HG03025 (cell line): ENCODE results near the gene TSPAN6.

ENCODE experiments used
- ATAC-seq: cut with Tn5 transposase; IDR thresholded peaks from one replicate; pipeline ENCODE4 v1.9.1; 2021; ENCODE audit warnings: mild to moderate bottlenecking, moderate library complexity; ENCODE audit not compliant: unreplicated experiment, low FRiP score

Gene TSPAN6, protein sequence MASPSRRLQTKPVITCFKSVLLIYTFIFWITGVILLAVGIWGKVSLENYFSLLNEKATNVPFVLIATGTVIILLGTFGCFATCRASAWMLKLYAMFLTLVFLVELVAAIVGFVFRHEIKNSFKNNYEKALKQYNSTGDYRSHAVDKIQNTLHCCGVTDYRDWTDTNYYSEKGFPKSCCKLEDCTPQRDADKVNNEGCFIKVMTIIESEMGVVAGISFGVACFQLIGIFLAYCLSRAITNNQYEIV

DNA sequence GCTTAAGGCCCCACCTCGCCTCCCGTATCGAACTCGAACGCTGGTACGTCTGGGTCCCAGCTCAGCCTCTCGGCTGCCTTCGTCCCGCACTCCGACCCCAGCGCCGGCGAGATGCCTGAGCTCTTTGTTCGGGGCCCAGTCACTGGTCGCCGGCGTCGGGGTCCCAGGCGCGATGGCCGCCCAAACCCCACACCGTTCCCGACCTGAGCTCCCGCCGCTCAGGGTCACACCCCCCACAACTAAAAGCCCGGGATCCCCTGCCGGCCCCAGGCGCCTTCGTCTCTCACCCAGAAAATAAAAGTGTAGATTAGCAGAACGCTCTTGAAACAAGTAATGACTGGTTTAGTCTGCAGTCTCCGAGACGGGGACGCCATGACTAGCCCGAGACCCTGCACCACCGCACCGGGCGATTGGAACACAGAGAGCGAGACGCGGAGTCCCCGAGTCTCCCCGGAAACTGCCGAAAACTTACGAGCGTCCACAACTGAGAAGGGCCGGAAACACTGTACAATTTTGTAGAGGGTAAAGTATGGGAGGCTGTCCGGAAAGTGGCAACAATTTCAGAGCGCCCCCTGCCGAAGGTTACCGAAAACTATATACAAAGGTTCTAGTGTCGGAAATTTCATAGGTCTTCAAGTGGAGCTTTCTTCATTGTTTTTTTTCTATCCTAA, at the start of gene TSPAN6:
Gene TSPAN6, minus strand, starts transcription at position 486 of the 671 bp plus-strand sequence. Its CDS starts 112 bp downstream, at position 374.
- ATAC-seq = peak; percentile 70

DNA sequence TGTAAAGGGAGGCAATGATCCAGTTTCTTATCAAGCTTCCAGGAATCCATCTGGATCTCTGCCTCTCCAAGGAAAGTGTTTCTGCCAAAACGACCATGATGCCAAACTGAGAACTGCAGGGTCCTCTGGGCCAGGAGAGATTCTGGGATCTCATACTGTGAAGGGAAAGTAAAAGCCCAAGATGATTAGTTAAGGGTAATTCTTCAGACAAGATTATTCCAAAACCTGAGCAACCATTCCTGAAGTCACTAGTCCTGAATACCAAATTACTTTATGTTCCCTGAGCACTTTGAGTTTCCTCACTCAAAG, 49.3 kb upstream of the TSPAN6 start:
- ATAC-seq = no peak

DNA sequence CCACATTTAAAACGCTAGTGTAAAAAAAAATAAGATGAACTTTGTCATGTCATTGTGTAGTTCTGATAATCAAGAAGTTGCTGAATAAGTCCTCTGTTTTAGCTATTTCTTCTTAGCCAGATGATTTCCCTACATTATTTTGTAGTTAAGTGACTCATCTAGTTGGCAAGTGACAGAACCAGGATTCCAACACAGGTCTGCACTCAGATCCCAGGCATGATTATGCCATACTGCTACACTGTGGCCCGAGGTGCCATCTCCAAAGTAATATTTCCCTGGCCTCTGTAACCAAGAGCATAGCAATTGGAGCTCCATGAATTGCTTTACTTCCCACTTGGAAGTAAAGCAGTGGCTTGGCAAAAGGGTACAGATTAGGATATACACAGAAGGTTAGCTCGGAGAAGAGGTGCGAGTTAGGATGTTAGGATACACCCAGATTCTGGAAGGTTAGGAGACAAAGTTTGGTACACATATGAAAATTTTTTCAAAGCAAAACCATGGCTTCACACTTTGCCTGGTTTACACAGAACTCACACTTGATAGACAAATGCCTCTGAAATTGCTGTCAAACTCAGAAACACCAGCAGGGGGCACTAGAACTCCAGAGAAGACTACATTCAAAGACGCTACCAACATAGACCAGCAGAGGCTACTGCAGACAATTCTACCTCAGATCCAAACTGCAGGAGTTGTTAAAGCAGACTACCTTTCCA, 48.8 kb upstream of the TSPAN6 start:
- peak; percentile 57 for ATAC-seq

DNA sequence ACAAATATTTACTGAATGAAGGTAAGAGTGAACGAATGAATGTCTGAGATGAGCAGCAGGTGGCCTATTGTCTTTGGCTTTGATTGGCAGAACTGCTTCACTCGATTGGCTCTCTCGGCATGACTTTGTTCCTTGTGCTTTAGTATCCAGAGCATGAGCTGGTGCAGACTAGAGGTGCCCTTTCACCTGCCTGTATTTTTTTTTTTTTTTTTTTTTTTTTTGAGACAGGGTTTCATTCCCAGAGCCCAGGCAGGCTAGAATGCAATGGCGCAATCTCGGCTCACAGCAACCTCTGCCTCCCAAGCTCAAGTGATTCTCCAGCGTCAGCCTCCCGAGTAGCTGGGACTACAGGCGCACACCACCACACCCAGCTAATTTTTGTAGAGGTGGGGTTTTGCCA, 46.3 kb upstream of the TSPAN6 start:
- ATAC-seq = no peak

DNA sequence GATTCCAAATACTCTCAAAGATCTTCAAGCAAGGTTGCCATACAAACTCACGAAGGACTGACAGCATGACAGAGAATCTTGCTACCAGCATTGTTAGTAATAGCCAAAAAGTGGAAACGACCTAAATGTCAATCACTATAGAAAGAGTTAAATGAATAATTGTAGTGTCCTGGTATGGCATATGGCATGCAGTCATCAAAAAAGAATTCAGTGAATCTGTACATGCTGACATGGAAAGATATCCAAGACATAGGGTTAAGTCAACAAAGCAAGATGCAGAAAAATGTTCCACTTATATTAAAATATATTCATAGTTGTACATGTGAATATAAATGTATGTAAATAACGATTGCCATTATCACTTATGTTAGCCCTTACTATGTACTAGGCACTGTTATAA, 45.0 kb upstream of the TSPAN6 start:
- no peak for ATAC-seq

DNA sequence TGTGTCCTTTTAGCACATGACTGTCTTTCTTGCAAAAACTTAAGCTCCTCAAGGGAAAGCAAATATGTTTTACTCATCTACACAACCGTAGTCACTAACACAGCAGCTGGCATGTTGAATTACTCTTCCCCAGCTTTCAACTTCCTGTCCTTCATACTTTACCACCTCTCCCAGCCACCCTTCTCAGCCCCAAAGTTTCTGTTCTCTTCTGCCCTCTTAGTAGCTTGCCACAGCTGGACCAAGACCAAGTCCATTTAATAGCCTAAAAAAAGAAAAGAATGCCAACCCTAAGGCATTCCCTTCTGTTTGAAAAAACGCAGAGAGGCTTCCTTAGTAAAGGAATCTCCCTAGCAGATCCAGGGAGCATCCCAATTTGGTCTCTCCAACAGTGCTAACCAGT, 44.1 kb upstream of the TSPAN6 start:
- ATAC-seq = no peak

DNA sequence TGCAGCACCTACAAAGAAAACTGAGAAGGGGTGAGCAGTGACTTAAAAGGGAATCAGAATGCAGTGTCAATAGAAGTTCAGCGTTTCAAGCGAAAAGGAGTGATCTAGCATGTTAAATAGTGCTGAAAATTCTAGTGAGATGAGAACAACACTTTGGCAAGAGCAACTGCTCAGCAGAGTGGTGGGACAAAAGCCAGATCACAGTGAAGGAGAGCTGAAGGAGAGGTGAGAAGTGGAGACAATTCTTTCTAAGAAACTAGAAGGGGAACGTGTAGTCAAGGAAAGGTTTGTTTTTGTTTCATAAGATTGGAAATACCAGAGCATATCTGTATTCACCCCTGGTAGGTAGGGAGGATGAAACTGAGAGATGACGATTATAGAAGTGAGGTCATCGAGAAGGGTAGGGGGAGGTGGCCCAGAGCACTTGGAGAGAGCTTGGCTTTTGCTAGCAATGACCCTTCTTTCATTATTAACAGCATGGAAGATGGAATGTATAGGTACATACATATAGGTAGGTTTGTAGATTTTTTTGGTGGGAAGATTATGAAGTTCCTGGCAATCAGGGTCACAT, 41.1 kb upstream of the TSPAN6 start:
- no peak for ATAC-seq

DNA sequence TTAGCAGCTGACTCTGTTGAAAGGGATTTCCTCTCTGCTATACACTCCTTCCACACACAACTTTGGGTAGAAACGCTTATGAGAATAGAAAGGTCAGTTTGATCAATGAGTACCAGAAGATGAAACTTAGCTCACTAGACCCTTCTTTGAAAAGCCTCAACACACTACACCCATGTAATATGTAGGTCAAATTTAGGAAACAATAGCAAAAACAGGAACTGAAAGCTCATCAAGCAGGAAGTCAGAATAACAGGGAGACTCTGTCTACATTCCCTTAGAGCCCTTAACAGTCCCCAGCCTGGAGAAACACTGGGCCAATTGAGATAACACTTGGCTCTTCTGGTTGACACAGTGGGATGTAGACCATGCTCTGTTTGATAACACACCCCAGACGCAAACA, 38.1 kb upstream of the TSPAN6 start:
- no peak for ATAC-seq

DNA sequence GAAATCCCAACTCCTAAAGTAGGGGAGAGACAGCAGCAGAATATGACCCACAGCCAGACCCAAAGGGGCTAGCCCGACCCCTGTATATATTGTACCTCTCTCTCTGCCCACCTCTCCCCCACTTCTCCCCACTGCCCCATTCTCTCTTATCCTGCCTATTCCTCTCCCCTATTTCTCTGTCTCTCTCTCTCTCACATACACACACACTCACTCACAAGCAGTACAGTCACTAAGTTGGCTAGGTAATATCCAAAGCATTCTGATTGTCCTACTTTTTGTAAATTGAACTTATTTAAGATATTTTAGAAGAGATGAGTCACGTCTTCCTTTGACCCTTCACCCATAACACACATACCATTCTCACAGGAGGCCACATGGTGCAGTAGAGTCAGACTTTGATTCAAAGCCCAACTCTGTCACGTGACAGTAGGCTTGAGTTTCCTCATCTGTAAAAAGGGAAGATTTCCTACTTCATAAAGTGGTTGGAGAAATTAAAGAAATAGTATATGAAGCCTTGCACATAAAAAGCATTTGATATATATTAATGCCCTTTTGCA, 36.9 kb upstream of the TSPAN6 start:
- no peak for ATAC-seq

DNA sequence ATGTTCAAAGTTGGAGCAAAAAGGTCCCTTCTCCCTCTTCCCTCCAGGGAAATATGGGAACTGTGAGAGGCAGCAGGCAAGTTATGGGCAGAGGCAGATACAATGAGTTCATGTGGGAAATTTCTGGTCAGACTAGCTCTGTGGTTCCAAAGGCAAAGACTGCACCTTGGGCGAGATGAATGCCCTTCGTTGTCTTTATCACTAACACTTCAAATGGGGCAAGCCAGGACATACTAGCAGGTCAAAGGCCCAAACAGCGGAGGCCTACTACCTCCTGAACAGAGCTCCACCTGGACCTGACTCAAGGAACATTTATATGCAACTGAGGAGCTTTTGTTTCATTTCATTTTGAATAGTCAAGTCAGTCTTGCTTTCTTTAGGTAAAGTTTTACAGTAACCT, 36.4 kb upstream of the TSPAN6 start:
- ATAC-seq = no peak

DNA sequence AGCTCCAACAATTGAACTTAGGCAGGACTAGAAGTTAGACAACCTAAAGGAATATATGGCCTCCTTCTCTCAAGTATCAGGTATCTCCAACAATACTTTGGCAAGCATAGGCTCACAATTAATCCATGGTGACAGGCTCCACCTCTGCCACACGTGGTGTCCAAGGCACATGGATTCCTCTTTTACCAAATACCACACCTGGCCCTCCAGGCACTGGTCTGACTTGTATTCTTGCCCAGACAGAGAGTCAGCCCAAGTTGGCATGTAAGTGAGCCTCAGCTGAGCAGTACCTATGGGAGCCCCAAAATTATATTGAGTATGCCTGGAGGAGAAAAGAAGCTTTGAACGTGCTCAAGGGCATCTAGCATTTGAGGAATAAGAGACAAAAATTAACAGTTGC, 27.0 kb upstream of the TSPAN6 start:
- ATAC-seq = no peak

DNA sequence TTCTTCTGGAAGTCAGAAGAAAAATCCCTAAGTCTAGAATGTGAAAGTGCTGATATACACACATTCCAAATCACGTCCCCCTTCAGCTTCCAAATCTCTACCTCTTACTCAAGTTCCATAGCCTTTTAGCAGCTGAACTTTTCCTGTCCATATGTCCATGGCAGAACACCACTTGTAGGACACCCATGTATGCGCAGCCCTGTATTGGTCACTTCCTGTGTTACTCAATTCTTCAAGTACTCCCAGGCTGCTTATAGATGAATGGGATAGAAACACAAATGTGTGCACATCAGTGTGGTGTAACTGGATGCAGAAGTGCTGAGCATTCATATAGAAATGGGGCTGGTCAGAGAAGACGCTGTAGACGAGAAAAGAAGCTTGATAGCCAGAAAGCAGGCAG, 26.2 kb upstream of the TSPAN6 start:
- no peak for ATAC-seq

DNA sequence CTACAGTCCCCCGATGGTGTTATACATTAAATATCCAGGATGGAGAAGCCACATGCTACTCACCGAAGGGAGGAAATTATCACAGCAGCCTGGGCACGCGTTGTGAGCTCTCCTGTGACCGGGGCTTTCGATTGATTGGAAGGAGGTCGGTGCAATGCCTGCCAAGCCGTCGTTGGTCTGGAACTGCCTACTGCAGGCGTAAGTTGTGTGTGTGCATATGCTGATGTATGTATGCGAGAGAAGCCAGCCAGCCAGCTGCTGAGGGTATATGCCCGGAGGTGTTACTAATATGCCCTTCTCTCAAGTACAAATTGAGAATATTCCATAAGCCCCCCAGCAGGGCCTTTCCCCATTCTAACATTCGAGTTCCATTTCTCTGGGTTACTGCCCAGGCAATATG, 25.6 kb upstream of the TSPAN6 start:
- ATAC-seq = no peak

DNA sequence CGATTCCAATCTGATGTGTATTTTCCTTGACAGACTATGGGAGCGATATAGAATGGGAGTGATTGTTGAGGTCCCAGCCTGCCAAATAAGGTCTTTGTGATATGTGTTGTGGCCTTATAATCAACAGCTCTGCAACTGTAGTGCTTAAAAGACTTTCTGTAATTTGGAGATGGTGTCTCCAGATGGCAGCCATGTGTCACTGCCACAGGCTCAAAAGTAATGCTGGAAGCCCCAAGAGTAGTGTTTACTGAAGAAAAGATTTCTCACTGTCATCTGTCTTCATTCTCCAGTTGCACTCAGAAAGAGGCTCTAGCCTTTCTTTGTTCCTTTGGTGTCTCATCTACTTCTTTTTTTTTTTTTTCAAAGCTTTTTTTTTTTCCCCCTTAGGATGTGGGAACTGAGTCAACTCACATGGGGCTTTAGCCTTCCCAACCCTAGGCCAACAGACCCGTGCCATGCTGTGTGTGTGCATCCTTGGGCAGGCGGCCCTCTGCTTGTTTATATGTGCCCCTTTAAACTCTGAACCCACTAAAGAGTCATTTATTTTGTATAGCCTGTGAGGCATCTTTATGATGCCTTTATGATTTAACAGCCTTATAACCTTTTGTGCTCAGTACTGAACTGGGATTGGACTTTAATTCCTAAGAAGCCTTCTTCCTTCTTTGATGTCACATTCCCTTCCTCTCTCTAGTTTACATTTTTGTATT, 23.0 kb upstream of the TSPAN6 start:
- no peak for ATAC-seq

DNA sequence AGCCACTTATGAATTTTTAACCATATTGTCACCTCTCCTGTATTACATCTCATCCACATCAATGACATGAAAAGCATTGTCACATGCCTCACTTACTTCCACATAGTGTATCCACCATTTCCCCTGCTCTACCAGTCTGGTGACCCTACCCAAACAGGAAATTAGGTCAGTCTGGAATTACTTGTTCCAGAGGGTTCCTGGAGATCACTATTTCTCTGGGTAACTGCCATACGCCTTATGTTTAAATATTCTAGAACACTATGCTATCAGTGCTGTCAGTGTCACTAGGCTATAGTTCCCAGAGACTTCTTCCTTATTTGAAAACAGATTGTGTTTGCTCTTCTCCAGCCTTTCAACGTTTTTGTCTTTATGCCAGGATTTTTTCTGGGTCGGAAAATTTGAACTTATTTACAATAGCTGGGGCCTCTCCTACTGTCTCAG, 22.4 kb upstream of the TSPAN6 start:
- ATAC-seq = no peak

DNA sequence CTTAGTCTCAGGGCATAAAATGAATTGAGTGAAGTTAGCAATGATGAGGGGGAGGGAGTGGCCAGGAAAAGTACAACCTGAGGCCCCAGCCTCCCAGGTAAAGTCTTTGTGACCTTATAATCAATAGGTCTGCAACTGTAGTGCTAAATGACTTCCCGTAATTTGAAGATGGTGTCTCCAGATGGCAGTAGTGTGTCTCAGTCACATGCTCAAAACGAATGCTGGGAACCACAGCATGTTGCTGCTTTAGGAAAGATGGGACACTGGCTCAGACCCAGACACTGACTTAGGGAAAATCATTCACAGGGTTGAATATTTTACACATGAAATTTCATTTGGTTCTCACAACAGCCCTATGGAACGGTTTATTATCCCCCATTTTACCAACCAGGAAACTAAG, 17.7 kb upstream of the TSPAN6 start:
- no peak for ATAC-seq

DNA sequence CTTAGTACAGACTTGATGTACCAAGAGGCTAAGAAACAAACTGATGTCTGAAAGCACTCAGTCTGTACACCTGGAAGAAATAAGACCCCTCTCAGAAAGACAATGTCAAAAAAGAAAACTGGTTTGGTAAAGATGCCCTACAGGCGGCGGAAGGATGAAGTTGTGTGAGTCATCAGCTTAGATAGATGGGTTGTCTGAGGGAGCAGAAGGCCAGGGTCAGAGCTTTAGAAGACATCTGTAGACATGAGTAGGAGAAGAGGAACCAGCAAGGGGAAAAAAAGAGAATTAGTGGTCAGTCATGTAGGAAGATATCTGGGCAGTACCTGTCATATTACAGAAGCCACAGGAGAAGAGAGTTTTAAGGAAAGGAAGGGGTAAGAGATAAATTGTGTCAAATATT, 15.7 kb upstream of the TSPAN6 start:
- ATAC-seq = no peak

DNA sequence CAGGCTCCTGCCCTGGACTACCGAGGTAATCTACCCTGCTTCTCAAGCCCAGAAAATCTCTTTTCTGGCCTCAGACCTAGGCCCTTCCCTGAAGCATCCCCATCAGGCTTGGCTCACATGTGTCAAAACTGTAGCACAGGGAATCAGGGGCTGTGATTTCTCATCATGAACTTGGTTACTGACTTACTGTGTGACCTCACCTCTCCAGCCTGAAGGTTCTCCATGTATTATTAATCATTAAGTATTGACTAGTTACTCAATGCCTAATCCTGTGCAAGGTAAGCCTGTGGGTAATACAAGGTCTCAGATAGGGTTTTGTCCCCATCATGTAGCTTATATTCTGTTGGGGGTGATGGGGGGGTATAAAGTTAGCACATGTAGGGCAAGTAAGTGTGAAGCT, 14.2 kb upstream of the TSPAN6 start:
- ATAC-seq = no peak

DNA sequence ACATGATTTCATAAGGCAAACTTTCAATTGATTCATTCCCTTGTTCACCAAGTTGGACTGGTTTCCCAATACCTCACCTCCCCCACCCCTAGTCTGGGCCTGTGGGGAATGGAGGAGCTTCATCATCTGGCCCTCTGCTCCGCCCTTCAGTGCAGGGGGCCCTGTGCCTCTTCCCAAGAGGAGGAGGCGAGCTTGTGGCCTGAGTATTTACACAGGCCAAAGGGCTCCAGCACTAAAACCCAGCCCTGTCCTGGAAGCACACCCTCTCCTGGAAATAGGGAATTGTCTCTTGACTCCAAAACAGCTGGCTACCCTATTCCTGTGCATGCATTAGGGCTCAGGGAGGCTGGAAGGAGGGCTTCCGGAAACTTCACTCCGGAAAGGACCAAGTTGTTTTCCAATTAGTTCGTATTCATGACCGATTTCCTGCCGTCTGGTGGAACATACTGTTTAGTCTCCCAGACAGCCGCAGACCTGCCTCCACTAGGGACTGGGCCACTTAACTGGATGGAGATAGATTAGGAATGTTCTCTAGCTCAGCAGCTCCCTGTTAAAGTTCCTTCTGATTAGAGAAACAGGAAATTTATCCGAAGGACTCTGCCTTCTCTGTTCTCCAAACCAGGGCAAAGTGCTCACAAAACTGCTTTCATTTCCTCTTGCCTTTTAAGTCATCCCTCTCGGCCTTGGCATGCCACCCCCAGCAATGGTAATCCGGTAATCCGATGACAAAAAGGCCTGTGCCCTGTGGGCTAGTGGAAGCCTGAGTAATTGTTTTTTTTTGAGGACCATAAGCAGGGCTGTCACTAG, 13.1 kb upstream of the TSPAN6 start:
- ATAC-seq = no peak
